SK-N-SH (cell line): ENCODE measurements around the gene FOSL1. TPM values are rescaled to one million over a fixed set of nuclear protein-coding genes. Genes with fewer than 3 reads are reported as not detected.

Source experiments
- CTCF ChIA-PET: fragments of 300-600, 350-600 bp; formaldehyde crosslinking; extraction: SDS; loops from one replicate; lab custom pipeline; 2021; lab: Yijun Ruan, JAX
- POLR2A ChIA-PET: fragments of 350-600 bp; sonication (Branson Sonifier 250); formaldehyde crosslinking; extraction: SDS; loops from one replicate; lab custom pipeline; 2020; ENCODE audit warnings: antibody characterized with exemption, inconsistent platforms; lab: Yijun Ruan, JAX
- DNase-seq: peaks from one replicate; pipeline ENCODE4 v3.0.0; 2012
- H2AFZ ChIP-seq: fragments of 200-600 bp; sonication (generic); 2 replicates; pipeline ENCODE4 v1.8.1; 2016; ENCODE audit warnings: antibody characterized with exemption, mild to moderate bottlenecking, low read depth
- H3F3A ChIP-seq: fragments of 200-600 bp; sonication (generic); replicated peaks from 2 replicates; pipeline ENCODE3; 2016; ENCODE audit warnings: antibody characterized with exemption, mild to moderate bottlenecking; ENCODE audit not compliant: insufficient read depth
- H3K27ac ChIP-seq, 2 experiments: fragments of 200-500 bp in 1 of 2; fragments of 200-600 bp in 1 of 2; sonication (Bioruptor generic) in 1 of 2; sonication (generic), shearing (Covaris generic) in 1 of 2; 2 replicates each; pipeline versions ENCODE4 v1.5.1 to v1.6.1; 2014 to 2016; ENCODE audit warnings: low read depth in 2 of 2, inconsistent platforms in 1 of 2, low read length in 1 of 2, mild to moderate bottlenecking in 1 of 2, mixed read lengths in 1 of 2
- H3K27me3 ChIP-seq: fragments of 200-600 bp; sonication (generic), shearing (Covaris generic); 2 replicates; pipeline ENCODE4 v1.6.1; 2016; ENCODE audit warnings: mixed run types; ENCODE audit not compliant: insufficient read depth
- H3K36me3 ChIP-seq, 2 experiments: fragments of 200-500 bp in 1 of 2; fragments of 200-600 bp in 1 of 2; sonication (Bioruptor generic) in 1 of 2; sonication (generic) in 1 of 2; replicated peaks in 1 of 2; 2 replicates each; pipeline versions ENCODE3 to v1.5.1; 2014 to 2016; ENCODE audit warnings: low read length in 1 of 2, mild to moderate bottlenecking in 1 of 2; ENCODE audit not compliant: insufficient read depth in 2 of 2, control insufficient read depth in 1 of 2
- H3K4me1 ChIP-seq, 2 experiments: fragments of 200-500 bp in 1 of 2; fragments of 200-600 bp in 1 of 2; sonication (Bioruptor generic) in 1 of 2; sonication (generic), shearing (Covaris generic) in 1 of 2; 2 replicates each; pipeline versions ENCODE4 v1.5.1 to v1.6.1; 2014 to 2016; ENCODE audit warnings: low read depth in 1 of 2, low read length in 1 of 2, mixed run types in 1 of 2; ENCODE audit not compliant: insufficient read depth in 2 of 2, control insufficient read depth in 1 of 2
- H3K4me2 ChIP-seq: fragments of 200-600 bp; sonication (generic), shearing (Covaris generic); 2 replicates; pipeline ENCODE4 v1.6.1; 2017; ENCODE audit warnings: mixed run types
- H3K4me3 ChIP-seq, 2 experiments: fragments of 200-500 bp in 1 of 2; fragments of 200-600 bp in 1 of 2; sonication (Bioruptor generic) in 1 of 2; sonication (generic), shearing (Covaris generic) in 1 of 2; 2 replicates each; pipeline versions ENCODE4 v1.5.1 to v1.8.1; 2014 to 2016; ENCODE audit warnings: low read depth in 2 of 2, inconsistent platforms in 1 of 2, low read length in 1 of 2, mild to moderate bottlenecking in 1 of 2, mixed read lengths in 1 of 2, moderate library complexity in 1 of 2
- H3K79me2 ChIP-seq: fragments of 200-600 bp; sonication (generic); 2 replicates; pipeline ENCODE4 v1.8.1; 2017; ENCODE audit warnings: mild to moderate bottlenecking; ENCODE audit not compliant: insufficient read depth
- H3K9ac ChIP-seq: fragments of 200-600 bp; sonication (generic); 2 replicates; pipeline ENCODE4 v1.6.1; 2017; ENCODE audit warnings: mixed run types
- H3K9me2 ChIP-seq: fragments of 200-600 bp; sonication (generic); 2 replicates; pipeline ENCODE4 v1.6.1; 2017; ENCODE audit warnings: mixed run types
- H3K9me3 ChIP-seq: fragments of 200-600 bp; sonication (generic); 2 replicates; pipeline ENCODE4 v1.6.1; 2017; ENCODE audit warnings: mixed run types, mild to moderate bottlenecking, moderate library complexity
- H4K20me1 ChIP-seq: fragments of 200-600 bp; sonication (generic); 2 replicates; pipeline ENCODE4 v1.6.1; 2017; ENCODE audit warnings: mild to moderate bottlenecking, mixed run types; ENCODE audit not compliant: insufficient read depth
- EP300 ChIP-seq, 2 experiments: IDR thresholded peaks; 2 replicates each; pipeline versions ENCODE4 v1.4.0 to v1.6.1; 2012; ENCODE audit warnings: borderline replicate concordance in 1 of 2, low read depth in 1 of 2, low read length in 1 of 2
- FOXM1 ChIP-seq: IDR thresholded peaks from 2 replicates; pipeline ENCODE4 v1.4.0; 2012; ENCODE audit warnings: low read depth, mild to moderate bottlenecking
- NFIC ChIP-seq: IDR thresholded peaks from 2 replicates; pipeline ENCODE4 v1.4.0; 2012; ENCODE audit warnings: borderline replicate concordance
- POLR2AphosphoS5 ChIP-seq: IDR thresholded peaks from 2 replicates; pipeline ENCODE4 v1.6.1; 2012; ENCODE audit warnings: low read depth, low read length
- RCOR1 ChIP-seq: fragments of 150-350 bp; IDR thresholded peaks from 2 replicates; pipeline ENCODE4 v1.6.1; 2017; ENCODE audit warnings: antibody characterized with exemption, low read length
- RFX5 ChIP-seq: IDR thresholded peaks from 2 replicates; pipeline ENCODE4 v1.6.1; 2012; ENCODE audit warnings: mild to moderate bottlenecking, improper control_type of control experiment, low read length
- SIN3A ChIP-seq: IDR thresholded peaks from 2 replicates; pipeline ENCODE4 v1.6.1; 2012; ENCODE audit warnings: low read depth, mild to moderate bottlenecking, low read length, moderate library complexity, borderline replicate concordance
- YY1 ChIP-seq: IDR thresholded peaks from 2 replicates; pipeline ENCODE4 v1.4.0; 2012; ENCODE audit warnings: low read depth, mild to moderate bottlenecking
- WGBS: methylation state at CpG from one replicate; pipeline ENCODE4 v1.1.6; 2017; ENCODE audit warnings: low lambda C conversion rate; 5-methylcytosine and 5-hydroxymethylcytosine counted together
- polyA plus RNA-seq, 3 experiments: library from polyadenylated mRNA; depleted of rRNA; stranded (reverse); fragments of >200 nt; gene quantifications; 2 replicates each; pipeline ENCODE4 v1.2.3, GENCODE V29; 2012
- TF ChIP-seq, protein P1 (sequence below): fragments of 200-600 bp; sonication (generic); IDR thresholded peaks from 2 replicates; pipeline ENCODE4 v1.6.1; 2017; ENCODE audit warnings: antibody characterized with exemption, mild to moderate bottlenecking, moderate library complexity
- TF ChIP-seq, protein P2 (sequence below): fragments of 150-350 bp; IDR thresholded peaks from 2 replicates; pipeline ENCODE4 v1.6.1; 2016; ENCODE audit warnings: mild to moderate bottlenecking, low read depth, low read length
- TF ChIP-seq, protein P3 (sequence below): IDR thresholded peaks from 2 replicates; pipeline ENCODE4 v1.4.0; 2012; ENCODE audit warnings: low read depth
- TF ChIP-seq, protein P4 (sequence below): fragments of 150-350 bp; IDR thresholded peaks from 2 replicates; pipeline ENCODE4 v1.6.1; 2017; ENCODE audit warnings: antibody characterized with exemption, low read length, low read depth, borderline replicate concordance
- TF ChIP-seq, protein P5 (sequence below): IDR thresholded peaks from 2 replicates; pipeline ENCODE4 v1.6.1; 2012; ENCODE audit warnings: mild to moderate bottlenecking, low read depth, low read length, moderate library complexity

FOSL1 gene
- polyA plus RNA-seq, 1 of the 3 experiments (the other 2 are of a cell fraction), result 30.1 TPM

DNA sequence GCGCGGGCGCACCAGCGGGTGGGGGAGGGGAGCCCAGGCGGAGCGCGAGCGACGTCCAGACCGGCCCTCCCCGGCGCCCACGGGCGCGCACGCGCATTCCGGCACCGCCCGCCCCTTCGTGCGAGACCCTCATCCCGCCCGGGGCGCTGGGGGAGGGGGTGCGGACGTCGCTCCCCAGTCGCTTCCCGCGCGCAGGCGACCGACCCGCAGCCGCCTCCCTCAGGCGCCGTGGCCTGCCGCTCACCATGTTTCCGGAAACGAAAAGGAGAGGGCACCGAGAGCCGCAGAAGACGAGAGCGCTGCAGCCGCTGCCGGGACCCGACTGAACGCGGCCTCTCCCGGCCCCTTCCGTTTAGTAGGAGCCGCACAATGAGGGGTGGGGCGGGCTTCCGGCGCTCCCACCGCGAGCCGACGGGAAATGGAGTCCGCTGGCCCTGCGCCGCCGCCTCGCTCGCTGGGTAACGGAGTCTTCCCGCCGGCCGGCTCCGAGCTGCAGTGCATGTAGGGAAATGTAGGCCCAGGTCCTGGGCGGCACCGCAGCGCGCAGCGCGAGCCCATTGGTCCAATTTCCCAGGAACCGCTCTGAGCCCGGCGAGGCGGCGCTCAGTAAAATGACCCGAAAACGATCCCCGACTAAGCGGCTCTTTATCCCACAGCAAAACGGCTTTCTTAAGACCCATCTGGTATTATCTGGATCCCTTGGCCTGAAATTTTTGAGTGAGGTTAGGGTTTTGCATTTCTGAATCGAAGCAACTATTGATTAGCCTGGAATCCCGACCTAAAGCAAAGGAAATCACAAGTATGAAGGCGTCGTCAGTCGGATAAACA, 42.1 kb downstream of the FOSL1 start, which contains the start of gene CFL1 (continued):
- TF ChIP-seq, protein P1, sequence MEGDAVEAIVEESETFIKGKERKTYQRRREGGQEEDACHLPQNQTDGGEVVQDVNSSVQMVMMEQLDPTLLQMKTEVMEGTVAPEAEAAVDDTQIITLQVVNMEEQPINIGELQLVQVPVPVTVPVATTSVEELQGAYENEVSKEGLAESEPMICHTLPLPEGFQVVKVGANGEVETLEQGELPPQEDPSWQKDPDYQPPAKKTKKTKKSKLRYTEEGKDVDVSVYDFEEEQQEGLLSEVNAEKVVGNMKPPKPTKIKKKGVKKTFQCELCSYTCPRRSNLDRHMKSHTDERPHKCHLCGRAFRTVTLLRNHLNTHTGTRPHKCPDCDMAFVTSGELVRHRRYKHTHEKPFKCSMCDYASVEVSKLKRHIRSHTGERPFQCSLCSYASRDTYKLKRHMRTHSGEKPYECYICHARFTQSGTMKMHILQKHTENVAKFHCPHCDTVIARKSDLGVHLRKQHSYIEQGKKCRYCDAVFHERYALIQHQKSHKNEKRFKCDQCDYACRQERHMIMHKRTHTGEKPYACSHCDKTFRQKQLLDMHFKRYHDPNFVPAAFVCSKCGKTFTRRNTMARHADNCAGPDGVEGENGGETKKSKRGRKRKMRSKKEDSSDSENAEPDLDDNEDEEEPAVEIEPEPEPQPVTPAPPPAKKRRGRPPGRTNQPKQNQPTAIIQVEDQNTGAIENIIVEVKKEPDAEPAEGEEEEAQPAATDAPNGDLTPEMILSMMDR, result no peak
- no peak for TF ChIP-seq NFIC
- TF ChIP-seq YY1, result no peak
- TF ChIP-seq, protein P2, sequence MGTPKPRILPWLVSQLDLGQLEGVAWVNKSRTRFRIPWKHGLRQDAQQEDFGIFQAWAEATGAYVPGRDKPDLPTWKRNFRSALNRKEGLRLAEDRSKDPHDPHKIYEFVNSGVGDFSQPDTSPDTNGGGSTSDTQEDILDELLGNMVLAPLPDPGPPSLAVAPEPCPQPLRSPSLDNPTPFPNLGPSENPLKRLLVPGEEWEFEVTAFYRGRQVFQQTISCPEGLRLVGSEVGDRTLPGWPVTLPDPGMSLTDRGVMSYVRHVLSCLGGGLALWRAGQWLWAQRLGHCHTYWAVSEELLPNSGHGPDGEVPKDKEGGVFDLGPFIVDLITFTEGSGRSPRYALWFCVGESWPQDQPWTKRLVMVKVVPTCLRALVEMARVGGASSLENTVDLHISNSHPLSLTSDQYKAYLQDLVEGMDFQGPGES, result no peak
- TF ChIP-seq, protein P3, sequence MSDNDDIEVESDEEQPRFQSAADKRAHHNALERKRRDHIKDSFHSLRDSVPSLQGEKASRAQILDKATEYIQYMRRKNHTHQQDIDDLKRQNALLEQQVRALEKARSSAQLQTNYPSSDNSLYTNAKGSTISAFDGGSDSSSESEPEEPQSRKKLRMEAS, result peak; percentile 50; the same call in 1 of the 2 replicates
- TF ChIP-seq POLR2AphosphoS5, result peak; percentile 99
- peak in 1 of 2 experiments; percentile 20; a peak in 1 of 4 replicates for TF ChIP-seq EP300 (IDR thresholded peaks at IDR 0.05; ENCODE audit: borderline replicate concordance in 1 of 2, low read depth in 1 of 2, low read length in 1 of 2)
- TF ChIP-seq, protein P4, sequence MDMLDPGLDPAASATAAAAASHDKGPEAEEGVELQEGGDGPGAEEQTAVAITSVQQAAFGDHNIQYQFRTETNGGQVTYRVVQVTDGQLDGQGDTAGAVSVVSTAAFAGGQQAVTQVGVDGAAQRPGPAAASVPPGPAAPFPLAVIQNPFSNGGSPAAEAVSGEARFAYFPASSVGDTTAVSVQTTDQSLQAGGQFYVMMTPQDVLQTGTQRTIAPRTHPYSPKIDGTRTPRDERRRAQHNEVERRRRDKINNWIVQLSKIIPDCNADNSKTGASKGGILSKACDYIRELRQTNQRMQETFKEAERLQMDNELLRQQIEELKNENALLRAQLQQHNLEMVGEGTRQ, result no peak

DNA sequence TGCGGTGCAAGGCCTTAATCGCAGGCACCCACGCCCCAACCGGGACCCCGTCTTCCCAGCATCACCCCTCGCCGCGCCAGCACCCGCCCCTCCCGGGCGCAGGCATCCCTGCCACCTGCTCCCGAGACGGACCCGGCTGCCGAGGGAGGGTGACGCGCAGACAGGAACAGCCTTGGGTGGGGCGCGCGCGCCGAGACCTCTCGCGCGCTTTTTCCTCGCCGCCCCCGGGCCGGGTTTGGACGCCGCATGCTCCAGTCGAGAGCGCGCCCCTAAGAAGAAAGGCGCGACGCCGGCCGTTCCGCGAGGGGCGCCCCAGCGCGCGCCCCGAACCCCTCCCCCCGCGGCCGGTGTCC, 42.7 kb downstream of the FOSL1 start:
- Histone ChIP-seq H3K9ac (peak overlapping the region; percentile 92), H3K79me2 (peaks cover 65% of the 10 kb centered on the region), H2AFZ (no peak overlapping the region), H3K9me2 (no peaks in the 10 kb centered on the region), H3K36me3 (peaks cover 42 to 52% of the 10 kb centered on the region in 2 experiments), H3F3A (peaks cover 60% of the 10 kb centered on the region), H3K27ac (peak overlapping the region; percentile 93 to 97), H3K9me3 (no peaks in the 10 kb centered on the region), H3K27me3 (no peaks in the 10 kb centered on the region), H3K4me2 (peak overlapping the region; percentile 93), H4K20me1 (peaks cover 51% of the 10 kb centered on the region), H3K4me3 (peak overlapping the region; percentile 97 to 98), H3K4me1 (peaks cover 10 to 33% of the 10 kb centered on the region in 2 experiments)
- 0% methylated on average over 19 of the region's 49 CpGs for WGBS
- TF ChIP-seq RFX5 (no peak), RCOR1 (no peak), SIN3A (peak; percentile 42; the same call in 1 of the 2 replicates), FOXM1 (no peak)
- TF ChIP-seq, protein P5, sequence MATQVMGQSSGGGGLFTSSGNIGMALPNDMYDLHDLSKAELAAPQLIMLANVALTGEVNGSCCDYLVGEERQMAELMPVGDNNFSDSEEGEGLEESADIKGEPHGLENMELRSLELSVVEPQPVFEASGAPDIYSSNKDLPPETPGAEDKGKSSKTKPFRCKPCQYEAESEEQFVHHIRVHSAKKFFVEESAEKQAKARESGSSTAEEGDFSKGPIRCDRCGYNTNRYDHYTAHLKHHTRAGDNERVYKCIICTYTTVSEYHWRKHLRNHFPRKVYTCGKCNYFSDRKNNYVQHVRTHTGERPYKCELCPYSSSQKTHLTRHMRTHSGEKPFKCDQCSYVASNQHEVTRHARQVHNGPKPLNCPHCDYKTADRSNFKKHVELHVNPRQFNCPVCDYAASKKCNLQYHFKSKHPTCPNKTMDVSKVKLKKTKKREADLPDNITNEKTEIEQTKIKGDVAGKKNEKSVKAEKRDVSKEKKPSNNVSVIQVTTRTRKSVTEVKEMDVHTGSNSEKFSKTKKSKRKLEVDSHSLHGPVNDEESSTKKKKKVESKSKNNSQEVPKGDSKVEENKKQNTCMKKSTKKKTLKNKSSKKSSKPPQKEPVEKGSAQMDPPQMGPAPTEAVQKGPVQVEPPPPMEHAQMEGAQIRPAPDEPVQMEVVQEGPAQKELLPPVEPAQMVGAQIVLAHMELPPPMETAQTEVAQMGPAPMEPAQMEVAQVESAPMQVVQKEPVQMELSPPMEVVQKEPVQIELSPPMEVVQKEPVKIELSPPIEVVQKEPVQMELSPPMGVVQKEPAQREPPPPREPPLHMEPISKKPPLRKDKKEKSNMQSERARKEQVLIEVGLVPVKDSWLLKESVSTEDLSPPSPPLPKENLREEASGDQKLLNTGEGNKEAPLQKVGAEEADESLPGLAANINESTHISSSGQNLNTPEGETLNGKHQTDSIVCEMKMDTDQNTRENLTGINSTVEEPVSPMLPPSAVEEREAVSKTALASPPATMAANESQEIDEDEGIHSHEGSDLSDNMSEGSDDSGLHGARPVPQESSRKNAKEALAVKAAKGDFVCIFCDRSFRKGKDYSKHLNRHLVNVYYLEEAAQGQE, result no peak
- ChIA-PET CTCF (interaction anchor here (0.9 to 18.4 kb wide), 5 partner anchors 14 to 113 kb away, joined by 3 to 374 read pairs (median 4); partner anchors contain the start of genes CCDC85B, CTSW and FIBP), POLR2A (interaction anchor here (1.0 to 5.0 kb wide), 4 partner anchors 13 to 242 kb away, joined by 3 to 59 read pairs (median 26); partner anchors contain the start of genes CCDC85B, FIBP and PCNX3)
- no peak for DNase-seq
